Measurements from ENCODE around the gene RAB33A.

The RAB33A gene

GRCh38 chrX:130171446-130172126, at the start of gene RAB33A:
Gene RAB33A (plus strand): TSS chrX:130171962. CDS start chrX:130172063, 101 bp downstream.
- DNase-seq: no peak

GRCh38 chrX:130124577-130124976, 47.2 kb upstream of the RAB33A start:
- no peak for DNase-seq

GRCh38 chrX:130125091-130125874, 46.5 kb upstream of the RAB33A start:
- no peak for DNase-seq

- no peak for DNase-seq
Measured at GRCh38 chrX:130130990-130131389, 40.8 kb upstream of the RAB33A start.

- no peak for DNase-seq
Measured at GRCh38 chrX:130136496-130136895, 35.3 kb upstream of the RAB33A start.

- DNase-seq: no peak
Measured at GRCh38 chrX:130136961-130137360, 34.8 kb upstream of the RAB33A start.

GRCh38 chrX:130139474-130140201, 32.1 kb upstream of the RAB33A start:
- no peak for DNase-seq

- no peak for DNase-seq
Measured at GRCh38 chrX:130144509-130144908, 27.3 kb upstream of the RAB33A start.

- no peak for DNase-seq
Measured at GRCh38 chrX:130145123-130145522, 26.6 kb upstream of the RAB33A start.

GRCh38 chrX:130147631-130148030, 24.1 kb upstream of the RAB33A start:
- DNase-seq: no peak

GRCh38 chrX:130155564-130155963, 16.2 kb upstream of the RAB33A start:
- DNase-seq: no peak

GRCh38 chrX:130158311-130158710, 13.5 kb upstream of the RAB33A start:
- DNase-seq: no peak

- no peak for DNase-seq
Measured at GRCh38 chrX:130159776-130160175, 12.0 kb upstream of the RAB33A start.

GRCh38 chrX:130162094-130162735, 9.5 kb upstream of the RAB33A start:
- no peak for DNase-seq

- DNase-seq: no peak
Measured at GRCh38 chrX:130163398-130163797, 8.4 kb upstream of the RAB33A start.

- DNase-seq: no peak
Measured at GRCh38 chrX:130165181-130165702, 6.5 kb upstream of the RAB33A start.

- peak; percentile 90 for DNase-seq
Measured at GRCh38 chrX:130165703-130166502, 5.9 kb upstream of the RAB33A start, which contains the start of gene AIFM1. Gene AIFM1 (minus strand): TSS chrX:130165841. CDS start chrX:130165656, 185 bp downstream.

- DNase-seq: no peak
Measured at GRCh38 chrX:130166503-130166777, 5.3 kb upstream of the RAB33A start.

- no peak for DNase-seq
Measured at GRCh38 chrX:130167040-130167439, 4.7 kb upstream of the RAB33A start.

- DNase-seq: peak; percentile 41
Measured at GRCh38 chrX:130170752-130171445, 863 bp upstream of the RAB33A start.

- no peak for DNase-seq
Measured at GRCh38 chrX:130172127-130172845, 524 bp downstream of the RAB33A start.
